IPS DF 4.7 (cell line): ENCODE data around the gene ELOVL3.

Source experiments
- DNase-seq: peaks from one replicate; pipeline ENCODE4 v3.0.0-alpha.2; 2013; ENCODE audit warnings: low spot score; ENCODE audit errors: extremely low read depth

Gene ELOVL3

GRCh38 chr10:102226542-102226870, 407 bp downstream of the ELOVL3 start:
- no peak for DNase-seq

GRCh38 chr10:102227050-102227449, 951 bp downstream of the ELOVL3 start:
- DNase-seq: no peak

- no peak for DNase-seq
Observed at GRCh38 chr10:102229810-102230263, 3.7 kb downstream of the ELOVL3 start.

- DNase-seq: no peak
Observed at GRCh38 chr10:102230264-102230860, 4.3 kb downstream of the ELOVL3 start.

GRCh38 chr10:102230861-102231356, 4.8 kb downstream of the ELOVL3 start:
- no peak for DNase-seq

GRCh38 chr10:102231357-102232318, 5.5 kb downstream of the ELOVL3 start:
- DNase-seq: no peak

GRCh38 chr10:102233997-102234396, 7.9 kb downstream of the ELOVL3 start:
- DNase-seq: no peak

- DNase-seq: no peak
Observed at GRCh38 chr10:102234888-102235597, 8.9 kb downstream of the ELOVL3 start.

- no peak for DNase-seq
Observed at GRCh38 chr10:102235598-102235920, 9.5 kb downstream of the ELOVL3 start.

- no peak for DNase-seq
Observed at GRCh38 chr10:102236006-102236405, 9.9 kb downstream of the ELOVL3 start.

GRCh38 chr10:102237711-102238252, 11.7 kb downstream of the ELOVL3 start:
- DNase-seq: no peak

- DNase-seq: no peak
Observed at GRCh38 chr10:102240467-102241031, 14.4 kb downstream of the ELOVL3 start.

- no peak for DNase-seq
Observed at GRCh38 chr10:102241032-102241443, 14.9 kb downstream of the ELOVL3 start.

GRCh38 chr10:102241444-102242117, 15.5 kb downstream of the ELOVL3 start, which contains the start of gene PITX3:
Gene PITX3, minus strand, starts transcription at chr10:102241512. Its CDS starts 9,432 bp downstream, at chr10:102232080.
- DNase-seq: no peak

- no peak for DNase-seq
Observed at GRCh38 chr10:102242118-102242485, 16.0 kb downstream of the ELOVL3 start.

- no peak for DNase-seq
Observed at GRCh38 chr10:102243309-102243708, 17.2 kb downstream of the ELOVL3 start.

GRCh38 chr10:102245082-102245931, 19.2 kb downstream of the ELOVL3 start, which contains the start of gene GBF1:
Gene GBF1, plus strand, starts transcription at chr10:102245532. Its CDS starts 13,407 bp downstream, at chr10:102258939.
- DNase-seq: peak; percentile 100

GRCh38 chr10:102245932-102246251, 19.8 kb downstream of the ELOVL3 start:
- DNase-seq: no peak

- no peak for DNase-seq
Observed at GRCh38 chr10:102246261-102246660, 20.2 kb downstream of the ELOVL3 start.

- DNase-seq: no peak
Observed at GRCh38 chr10:102247734-102248133, 21.6 kb downstream of the ELOVL3 start.
